HL-60 (cell line): ENCODE measurements around the gene UTF1.

Experiments used
- DNase-seq, 2 experiments: peaks; one replicate each; pipeline ENCODE4 v3.0.0-alpha.2; 2010 to 2020; ENCODE audit warnings: low read depth in 1 of 2, low spot score in 1 of 2
- H3K27ac ChIP-seq: fragments of 250-450 bp; sonication (Bioruptor Pico); replicated peaks from 2 replicates; pipeline ENCODE4 v1.5.1; 2020; ENCODE audit warnings: mild to moderate bottlenecking, moderate library complexity
- H3K27me3 ChIP-seq: fragments of 250-450 bp; sonication (Bioruptor Pico); 2 replicates; pipeline ENCODE4 v1.5.1; 2021; ENCODE audit warnings: mild to moderate bottlenecking, moderate library complexity; ENCODE audit not compliant: insufficient read depth, poor library complexity, severe bottlenecking
- H3K4me3 ChIP-seq: replicated peaks from 2 replicates; pipeline ENCODE4 v1.5.1; 2011; ENCODE audit warnings: mild to moderate bottlenecking, control low read depth, low read length; ENCODE audit not compliant: insufficient read depth
- GABPA ChIP-seq: IDR thresholded peaks from 2 replicates; pipeline ENCODE4 v1.6.1; 2012; ENCODE audit warnings: low read depth
- POLR2AphosphoS5 ChIP-seq: IDR thresholded peaks from 2 replicates; pipeline ENCODE4 v1.6.1; 2012; ENCODE audit warnings: low read depth
- SPI1 ChIP-seq: IDR thresholded peaks from 2 replicates; pipeline ENCODE4 v1.6.1; 2012; ENCODE audit warnings: low read depth, mild to moderate bottlenecking, borderline replicate concordance
- TF ChIP-seq, protein P1 (sequence below): IDR thresholded peaks from 2 replicates; pipeline ENCODE4 v1.6.1; 2012; ENCODE audit warnings: low read depth; ENCODE audit not compliant: insufficient replicate concordance
- TF ChIP-seq, protein P2 (sequence below): IDR thresholded peaks from one replicate; pipeline ENCODE4 v1.5.1; 2011; ENCODE audit warnings: low read length, control low read depth, inconsistent platforms; ENCODE audit not compliant: insufficient read depth

The UTF1 gene

DNA sequence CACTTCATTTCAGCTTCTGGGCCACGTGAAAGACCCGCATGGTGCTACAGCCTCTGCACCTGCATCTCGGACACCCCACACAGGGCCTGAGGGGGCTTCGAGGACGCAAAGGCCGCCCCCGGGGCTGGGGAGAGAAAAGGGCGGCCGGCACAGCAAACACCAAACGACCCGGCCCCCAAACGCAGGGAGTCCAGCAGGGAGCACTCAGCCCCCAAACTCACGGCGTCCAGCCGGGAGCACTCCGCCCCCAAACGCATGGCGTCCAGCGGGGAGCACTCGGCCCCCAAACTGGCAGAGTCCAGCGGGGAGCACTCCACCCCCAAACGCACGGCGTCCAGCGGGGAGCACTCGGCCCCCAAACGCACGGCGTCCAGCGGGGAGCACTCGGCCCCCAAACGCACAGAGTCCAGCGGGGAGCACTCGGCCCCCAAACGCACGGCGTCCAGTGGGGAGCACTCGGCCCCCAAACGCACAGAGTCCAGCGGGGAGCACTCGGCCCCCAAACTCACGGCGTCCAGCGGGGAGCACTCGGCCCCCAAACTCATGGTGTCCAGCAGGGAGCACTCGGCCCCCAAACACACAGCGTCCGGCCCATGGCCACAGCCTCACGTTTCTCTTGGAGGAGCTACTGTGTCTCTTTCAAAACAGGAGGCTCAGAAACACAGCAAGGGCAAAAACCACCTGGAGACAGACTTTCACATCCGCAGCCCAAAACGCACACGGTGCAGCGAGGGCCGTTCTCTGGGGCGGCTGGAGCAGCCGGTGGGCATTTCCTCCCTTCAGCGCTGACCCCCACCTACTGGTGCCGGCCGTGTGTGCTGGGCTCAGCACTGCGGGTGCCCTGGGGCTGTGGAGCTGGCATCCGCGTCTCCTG is 27.0 kb upstream of the UTF1 start:
- H3K27ac ChIP-seq, result no peak overlapping the region
- DNase-seq, result no peak
- no peak overlapping the region for H3K4me3 ChIP-seq
- TF ChIP-seq SPI1 (no peak), GABPA (no peak), POLR2AphosphoS5 (no peak)
- TF ChIP-seq, protein P1, sequence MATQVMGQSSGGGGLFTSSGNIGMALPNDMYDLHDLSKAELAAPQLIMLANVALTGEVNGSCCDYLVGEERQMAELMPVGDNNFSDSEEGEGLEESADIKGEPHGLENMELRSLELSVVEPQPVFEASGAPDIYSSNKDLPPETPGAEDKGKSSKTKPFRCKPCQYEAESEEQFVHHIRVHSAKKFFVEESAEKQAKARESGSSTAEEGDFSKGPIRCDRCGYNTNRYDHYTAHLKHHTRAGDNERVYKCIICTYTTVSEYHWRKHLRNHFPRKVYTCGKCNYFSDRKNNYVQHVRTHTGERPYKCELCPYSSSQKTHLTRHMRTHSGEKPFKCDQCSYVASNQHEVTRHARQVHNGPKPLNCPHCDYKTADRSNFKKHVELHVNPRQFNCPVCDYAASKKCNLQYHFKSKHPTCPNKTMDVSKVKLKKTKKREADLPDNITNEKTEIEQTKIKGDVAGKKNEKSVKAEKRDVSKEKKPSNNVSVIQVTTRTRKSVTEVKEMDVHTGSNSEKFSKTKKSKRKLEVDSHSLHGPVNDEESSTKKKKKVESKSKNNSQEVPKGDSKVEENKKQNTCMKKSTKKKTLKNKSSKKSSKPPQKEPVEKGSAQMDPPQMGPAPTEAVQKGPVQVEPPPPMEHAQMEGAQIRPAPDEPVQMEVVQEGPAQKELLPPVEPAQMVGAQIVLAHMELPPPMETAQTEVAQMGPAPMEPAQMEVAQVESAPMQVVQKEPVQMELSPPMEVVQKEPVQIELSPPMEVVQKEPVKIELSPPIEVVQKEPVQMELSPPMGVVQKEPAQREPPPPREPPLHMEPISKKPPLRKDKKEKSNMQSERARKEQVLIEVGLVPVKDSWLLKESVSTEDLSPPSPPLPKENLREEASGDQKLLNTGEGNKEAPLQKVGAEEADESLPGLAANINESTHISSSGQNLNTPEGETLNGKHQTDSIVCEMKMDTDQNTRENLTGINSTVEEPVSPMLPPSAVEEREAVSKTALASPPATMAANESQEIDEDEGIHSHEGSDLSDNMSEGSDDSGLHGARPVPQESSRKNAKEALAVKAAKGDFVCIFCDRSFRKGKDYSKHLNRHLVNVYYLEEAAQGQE, result no peak
- TF ChIP-seq, protein P2, sequence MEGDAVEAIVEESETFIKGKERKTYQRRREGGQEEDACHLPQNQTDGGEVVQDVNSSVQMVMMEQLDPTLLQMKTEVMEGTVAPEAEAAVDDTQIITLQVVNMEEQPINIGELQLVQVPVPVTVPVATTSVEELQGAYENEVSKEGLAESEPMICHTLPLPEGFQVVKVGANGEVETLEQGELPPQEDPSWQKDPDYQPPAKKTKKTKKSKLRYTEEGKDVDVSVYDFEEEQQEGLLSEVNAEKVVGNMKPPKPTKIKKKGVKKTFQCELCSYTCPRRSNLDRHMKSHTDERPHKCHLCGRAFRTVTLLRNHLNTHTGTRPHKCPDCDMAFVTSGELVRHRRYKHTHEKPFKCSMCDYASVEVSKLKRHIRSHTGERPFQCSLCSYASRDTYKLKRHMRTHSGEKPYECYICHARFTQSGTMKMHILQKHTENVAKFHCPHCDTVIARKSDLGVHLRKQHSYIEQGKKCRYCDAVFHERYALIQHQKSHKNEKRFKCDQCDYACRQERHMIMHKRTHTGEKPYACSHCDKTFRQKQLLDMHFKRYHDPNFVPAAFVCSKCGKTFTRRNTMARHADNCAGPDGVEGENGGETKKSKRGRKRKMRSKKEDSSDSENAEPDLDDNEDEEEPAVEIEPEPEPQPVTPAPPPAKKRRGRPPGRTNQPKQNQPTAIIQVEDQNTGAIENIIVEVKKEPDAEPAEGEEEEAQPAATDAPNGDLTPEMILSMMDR, result no peak
- H3K27me3 ChIP-seq, result no peaks in the 10 kb centered on the region

DNA sequence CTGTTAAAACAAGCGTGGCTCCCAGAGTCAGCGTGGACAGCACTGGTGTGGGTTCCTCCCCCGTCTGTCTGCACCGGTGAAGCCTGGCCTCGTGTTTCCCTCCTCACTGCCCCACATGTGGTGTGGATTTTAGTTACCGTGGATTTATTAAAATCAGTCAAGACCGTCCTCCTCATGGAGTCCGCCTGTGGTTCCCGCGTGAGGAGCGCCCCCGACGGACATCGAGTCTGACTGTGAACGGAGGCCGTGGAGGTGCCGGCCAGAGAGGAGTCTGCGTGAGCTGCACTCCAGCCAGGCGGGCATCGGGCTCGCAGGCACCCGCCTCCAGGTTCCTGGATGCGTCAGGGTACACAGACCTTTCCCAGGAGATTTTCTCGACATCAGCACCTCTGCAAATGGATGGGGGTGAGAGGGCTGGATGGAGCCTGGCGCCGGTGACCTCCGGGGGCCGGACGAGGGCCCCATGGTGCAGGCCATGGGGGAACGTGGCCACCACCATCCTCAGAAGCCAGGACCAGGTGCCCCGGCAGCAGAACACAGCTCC is 26.3 kb upstream of the UTF1 start:
- H3K27ac ChIP-seq, result no peak overlapping the region
- TF ChIP-seq SPI1 (no peak), GABPA (no peak), POLR2AphosphoS5 (no peak)
- TF ChIP-seq, protein P1, result no peak
- TF ChIP-seq, protein P2, result no peak
- no peak for DNase-seq
- no peak overlapping the region for H3K4me3 ChIP-seq
- no peaks in the 10 kb centered on the region for H3K27me3 ChIP-seq

DNA sequence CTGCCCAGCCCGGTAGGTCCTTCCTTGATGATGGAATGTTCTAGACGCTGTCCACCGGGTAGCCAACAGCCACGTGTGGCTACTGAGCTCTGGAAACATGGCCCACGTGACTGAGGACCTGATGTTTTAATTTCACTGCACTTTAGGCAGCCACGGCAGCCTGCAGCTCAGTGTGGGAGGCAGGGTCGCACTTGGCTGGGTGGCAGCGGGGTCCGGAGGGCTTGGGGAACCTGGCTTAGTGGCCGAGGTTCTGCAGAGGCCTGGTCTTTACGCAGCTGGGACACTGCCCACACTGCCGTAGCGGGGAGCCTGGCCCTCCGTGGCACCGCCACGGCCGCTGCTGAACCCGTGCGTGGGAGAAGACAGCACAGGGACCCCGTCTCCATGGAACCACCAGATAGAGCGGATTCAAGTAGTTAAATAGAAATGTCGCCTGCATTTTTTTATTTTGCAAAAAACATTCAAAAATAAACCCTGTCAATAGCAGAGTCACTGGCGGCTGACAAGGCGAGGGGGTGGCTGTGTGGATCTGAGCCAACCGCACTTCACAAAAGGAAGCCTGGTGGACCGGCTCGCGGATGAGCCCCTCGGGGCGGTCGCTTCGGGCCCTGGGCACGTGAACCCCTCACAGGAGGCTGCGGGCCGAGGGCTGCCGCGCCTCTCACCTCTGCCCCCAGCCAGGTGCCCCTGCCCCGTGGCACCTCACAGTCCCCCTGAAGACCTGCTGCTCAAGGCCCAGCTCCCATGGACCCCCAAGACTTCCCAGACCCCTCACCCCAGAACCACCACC is 25.6 kb upstream of the UTF1 start:
- no peak for DNase-seq
- Histone ChIP-seq H3K27me3 (no peaks in the 10 kb centered on the region), H3K4me3 (no peak overlapping the region), H3K27ac (no peak overlapping the region)
- TF ChIP-seq, protein P2, result no peak
- no peak for TF ChIP-seq GABPA
- TF ChIP-seq POLR2AphosphoS5, result no peak
- TF ChIP-seq, protein P1, result no peak
- TF ChIP-seq SPI1, result no peak
